Vagina (tissue), 2 donors: Measurements from ENCODE around the gene NT5C3B.

Experiments
- POLR2A ChIP-seq, 2 donors: fragments of 450-650 bp; IDR thresholded peaks; one replicate each; pipeline ENCODE4 v1.6.1; 2017; ENCODE audit warnings: antibody characterized with exemption in 2 of 2, mild to moderate bottlenecking in 2 of 2, moderate library complexity in 2 of 2
- POLR2AphosphoS5 ChIP-seq, 2 donors: sonication (generic); formaldehyde crosslinking; IDR thresholded peaks; one replicate each; pipeline ENCODE4 v1.9.0; 2017; ENCODE audit warnings: antibody characterized with exemption in 2 of 2, mild to moderate bottlenecking in 2 of 2, low read depth in 1 of 2; ENCODE audit not compliant: insufficient read depth in 1 of 2
- TF ChIP-seq, protein P1 (sequence below), 3 experiments: fragments of 450-650 bp in 2 of 3; fragments of 200-600 bp in 1 of 3; sonication (generic) in 1 of 3; IDR thresholded peaks; one replicate each; pipeline ENCODE4 v1.5.1; 2017 to 2019; ENCODE audit warnings: antibody characterized with exemption in 3 of 3, mild to moderate bottlenecking in 2 of 3, moderate library complexity in 2 of 3

DNA sequence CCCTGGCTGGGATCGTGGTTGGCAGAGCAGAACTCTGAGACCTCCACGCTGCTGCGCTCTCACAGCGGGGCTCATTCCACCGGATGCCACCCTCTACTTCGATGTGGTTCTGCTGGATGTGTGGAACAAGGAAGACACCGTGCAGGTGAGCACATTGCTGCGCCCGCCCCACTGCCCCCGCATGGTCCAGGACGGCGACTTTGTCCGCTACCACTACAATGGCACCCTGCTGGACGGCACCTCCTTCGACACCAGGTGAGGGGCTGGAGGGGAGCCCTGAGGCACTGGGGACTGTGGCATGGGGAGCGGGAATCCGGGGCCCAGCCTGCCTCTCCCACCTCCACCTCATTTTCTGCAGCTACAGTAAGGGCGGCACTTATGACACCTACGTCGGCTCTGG is 18.0 kb downstream of the NT5C3B start:
- TF ChIP-seq, protein P1, sequence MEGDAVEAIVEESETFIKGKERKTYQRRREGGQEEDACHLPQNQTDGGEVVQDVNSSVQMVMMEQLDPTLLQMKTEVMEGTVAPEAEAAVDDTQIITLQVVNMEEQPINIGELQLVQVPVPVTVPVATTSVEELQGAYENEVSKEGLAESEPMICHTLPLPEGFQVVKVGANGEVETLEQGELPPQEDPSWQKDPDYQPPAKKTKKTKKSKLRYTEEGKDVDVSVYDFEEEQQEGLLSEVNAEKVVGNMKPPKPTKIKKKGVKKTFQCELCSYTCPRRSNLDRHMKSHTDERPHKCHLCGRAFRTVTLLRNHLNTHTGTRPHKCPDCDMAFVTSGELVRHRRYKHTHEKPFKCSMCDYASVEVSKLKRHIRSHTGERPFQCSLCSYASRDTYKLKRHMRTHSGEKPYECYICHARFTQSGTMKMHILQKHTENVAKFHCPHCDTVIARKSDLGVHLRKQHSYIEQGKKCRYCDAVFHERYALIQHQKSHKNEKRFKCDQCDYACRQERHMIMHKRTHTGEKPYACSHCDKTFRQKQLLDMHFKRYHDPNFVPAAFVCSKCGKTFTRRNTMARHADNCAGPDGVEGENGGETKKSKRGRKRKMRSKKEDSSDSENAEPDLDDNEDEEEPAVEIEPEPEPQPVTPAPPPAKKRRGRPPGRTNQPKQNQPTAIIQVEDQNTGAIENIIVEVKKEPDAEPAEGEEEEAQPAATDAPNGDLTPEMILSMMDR (IDR thresholded peaks at IDR 0.05): no peak
- TF ChIP-seq POLR2AphosphoS5 (IDR thresholded peaks at IDR 0.05; ENCODE audit: insufficient read depth in 1 of 2, low read depth in 1 of 2) (no peak), POLR2A (IDR thresholded peaks at IDR 0.05) (no peak)
